ENCODE results near the gene SGCE.

DNA sequence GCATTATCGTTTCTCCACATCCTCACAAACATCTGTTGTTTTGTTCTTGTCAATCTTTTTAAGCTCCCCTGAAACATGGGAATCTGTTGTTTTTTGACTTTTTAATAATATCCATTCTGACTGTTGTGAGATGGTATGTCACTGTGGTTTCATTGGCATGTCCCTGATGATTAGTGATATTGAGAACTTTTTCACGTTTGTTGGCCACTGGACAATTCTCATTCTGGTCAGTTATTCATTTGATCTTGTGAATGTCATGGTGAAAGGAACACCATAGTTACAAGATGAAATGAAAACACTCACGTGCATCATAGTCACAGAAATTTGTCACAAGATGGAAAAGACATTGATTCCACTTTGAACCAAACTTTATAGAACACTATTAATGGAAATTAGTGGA, 20.5 kb upstream of the SGCE start:
- TF ChIP-seq CTCF (IDR thresholded peaks at IDR 0.05) (no peak), EP300 (IDR thresholded peaks at IDR 0.05) (no peak), POLR2A (IDR thresholded peaks at IDR 0.05) (no peak)

All from tibial nerve (tissue), 4 donors.